KOPT-K1 (cell line): ENCODE results near the gene GAREM2.

ENCODE experiments used
- H3K27ac ChIP-seq: fragments of 200-600 bp; sonication (generic); 2 replicates; pipeline ENCODE4 v1.5.1; 2016; ENCODE audit warnings: antibody characterized with exemption, mild to moderate bottlenecking, low read depth, low read length; ENCODE audit not compliant: poor library complexity, severe bottlenecking
- H3K36me3 ChIP-seq: fragments of 200-600 bp; sonication (generic); 2 replicates; pipeline ENCODE4 v1.5.1; 2017; ENCODE audit warnings: antibody characterized with exemption, mild to moderate bottlenecking, low read length, moderate library complexity; ENCODE audit not compliant: insufficient read depth
- H3K9me3 ChIP-seq: fragments of 200-600 bp; sonication (generic); 2 replicates; pipeline ENCODE4 v1.5.1; 2017; ENCODE audit warnings: antibody characterized with exemption, low read length, mild to moderate bottlenecking; ENCODE audit not compliant: insufficient read depth, poor library complexity, severe bottlenecking

The GAREM2 gene

DNA sequence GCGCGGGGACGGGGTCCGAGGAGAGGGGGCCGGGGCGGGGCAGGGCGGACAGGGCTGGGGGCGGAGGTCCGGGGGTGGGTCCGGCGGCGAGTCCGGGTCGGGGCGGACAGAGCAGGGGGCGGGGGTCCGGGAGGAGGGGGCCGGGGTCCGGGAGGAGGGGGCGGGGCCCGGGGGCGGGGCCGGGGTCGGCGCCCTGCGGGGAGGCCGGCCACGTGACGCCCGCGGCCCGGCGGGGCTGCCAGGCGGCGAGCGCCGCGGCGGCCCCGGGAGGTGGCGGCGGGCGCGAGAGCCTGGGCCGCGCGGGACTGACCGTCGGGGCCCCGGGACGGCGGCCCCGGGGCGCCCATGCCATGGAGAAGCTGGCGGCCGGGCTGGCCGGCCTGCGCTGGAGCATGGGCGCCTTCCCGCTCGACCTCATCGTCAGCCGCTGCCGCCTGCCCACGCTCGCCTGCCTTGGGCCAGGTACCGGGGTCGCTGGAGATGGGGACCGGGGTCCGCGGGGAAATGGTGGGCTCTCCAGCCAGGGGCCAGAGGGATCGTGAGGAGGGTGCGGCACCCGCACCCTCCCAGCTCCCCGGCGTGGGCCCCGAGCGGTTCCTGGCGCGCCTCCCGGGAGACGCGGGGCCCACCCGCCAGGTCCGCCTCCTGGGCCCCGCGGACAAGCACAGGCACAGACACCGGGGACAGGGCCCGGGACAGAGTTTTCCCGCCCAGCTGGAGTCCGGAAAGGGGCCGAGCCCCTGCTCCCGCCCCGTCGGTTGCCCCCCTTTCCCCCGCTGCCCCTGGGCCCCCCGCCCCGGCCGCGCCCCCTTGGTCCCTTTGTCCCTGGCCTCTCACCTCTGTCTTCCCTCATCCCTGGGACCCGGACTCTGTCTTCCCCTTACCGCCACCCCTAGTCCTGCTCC is at the start of gene GAREM2:
GAREM2 (plus strand) TSS at position 218 of the 905 bp plus-strand sequence; CDS start at position 351, 133 bp downstream.
- no peak within 1 kb of the TSS for H3K27ac ChIP-seq
- H3K9me3 ChIP-seq, result no peaks in the 10 kb centered on the region
- H3K36me3 ChIP-seq, result no peaks in the 10 kb centered on the region

GRCh38 chr2:26123426-26123825 is 49.5 kb upstream of the GAREM2 start:
- H3K27ac ChIP-seq, result no peak overlapping the region
- no peaks in the 10 kb centered on the region for H3K9me3 ChIP-seq
- peaks cover 24% of the 10 kb centered on the region for H3K36me3 ChIP-seq

- peaks cover 35% of the 10 kb centered on the region for H3K36me3 ChIP-seq
- H3K9me3 ChIP-seq, result no peaks in the 10 kb centered on the region
- H3K27ac ChIP-seq, result no peak overlapping the region
These were observed 46.8 kb upstream of the GAREM2 start for GRCh38 chr2:26126074-26126473.

DNA sequence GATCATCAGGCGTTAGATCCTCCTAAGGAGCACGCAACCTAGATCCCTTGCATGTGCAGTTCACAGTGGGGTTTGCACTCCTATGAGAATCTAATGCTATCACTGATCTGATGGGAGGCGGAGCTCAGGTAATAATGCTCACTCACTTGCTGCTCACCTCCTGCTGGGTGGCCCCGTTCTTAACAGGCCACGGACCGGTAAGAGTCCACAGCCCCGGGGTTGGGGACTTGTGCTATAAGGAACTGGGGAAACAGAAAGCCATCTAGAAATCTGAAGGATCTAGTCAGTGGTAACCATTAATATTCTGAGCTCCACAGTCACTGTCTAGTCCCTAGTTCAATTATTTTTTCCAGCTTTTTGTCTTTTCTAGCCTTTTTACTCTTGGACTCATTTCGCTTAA is 44.7 kb upstream of the GAREM2 start:
- Histone ChIP-seq H3K9me3 (no peaks in the 10 kb centered on the region), H3K27ac (no peak overlapping the region), H3K36me3 (peaks cover 48% of the 10 kb centered on the region)

GRCh38 chr2:26130763-26131162 is 42.1 kb upstream of the GAREM2 start:
- peaks cover 69% of the 10 kb centered on the region for H3K36me3 ChIP-seq
- H3K9me3 ChIP-seq, result no peaks in the 10 kb centered on the region
- no peak overlapping the region for H3K27ac ChIP-seq

- no peak overlapping the region for H3K27ac ChIP-seq
- H3K9me3 ChIP-seq, result no peaks in the 10 kb centered on the region
These were observed 36.4 kb upstream of the GAREM2 start for GRCh38 chr2:26136451-26136850.

DNA sequence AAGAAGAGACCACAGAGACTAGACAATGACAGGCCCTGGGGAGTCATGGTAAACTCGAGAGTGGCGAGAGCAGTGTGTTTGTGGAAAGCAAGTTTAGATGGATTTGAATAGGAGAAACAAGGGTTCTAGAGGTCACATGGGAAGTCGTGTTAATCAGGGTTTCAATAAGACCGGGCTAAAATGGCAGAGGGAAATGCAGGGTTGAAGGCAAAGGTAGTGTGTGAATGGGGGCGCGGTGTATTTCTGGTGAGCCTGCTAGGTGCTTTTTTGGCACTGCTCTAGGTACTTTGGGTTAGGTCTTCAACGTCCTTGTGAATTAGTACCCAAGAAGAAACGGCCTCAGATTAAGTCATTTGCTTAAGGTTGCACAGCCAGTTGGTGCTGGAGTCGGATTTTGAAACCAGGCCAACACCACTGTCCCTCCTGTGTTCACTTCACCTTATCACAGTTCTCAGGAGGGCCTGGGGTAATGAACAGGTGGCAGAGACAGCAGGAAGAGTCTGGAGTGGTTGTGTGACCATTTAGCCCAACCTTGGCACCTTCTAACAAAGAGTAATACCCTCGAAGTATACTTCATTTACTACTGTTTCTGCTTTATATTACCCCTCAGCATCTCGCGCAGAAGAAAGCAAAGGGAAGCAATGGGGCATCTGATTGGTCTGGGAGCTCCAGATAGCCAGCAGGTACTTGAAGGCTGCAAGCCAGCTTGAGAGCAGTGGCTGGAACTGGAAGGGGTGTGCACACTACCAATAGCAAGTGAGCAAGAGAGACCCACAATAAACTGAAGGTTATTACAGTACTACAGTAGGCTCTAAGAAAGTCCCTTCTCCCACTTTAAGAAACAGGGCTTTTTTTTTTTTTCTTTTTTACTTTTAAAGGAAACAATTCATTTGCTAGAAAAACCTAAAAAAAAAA is 33.4 kb upstream of the GAREM2 start:
- Histone ChIP-seq H3K36me3 (peaks cover 30% of the 10 kb centered on the region), H3K9me3 (no peaks in the 10 kb centered on the region), H3K27ac (no peak overlapping the region)

More at GRCh38 chr2:26136451-26136850, 36.4 kb upstream of the GAREM2 start:
- H3K36me3 ChIP-seq, result peaks cover 56% of the 10 kb centered on the region

DNA sequence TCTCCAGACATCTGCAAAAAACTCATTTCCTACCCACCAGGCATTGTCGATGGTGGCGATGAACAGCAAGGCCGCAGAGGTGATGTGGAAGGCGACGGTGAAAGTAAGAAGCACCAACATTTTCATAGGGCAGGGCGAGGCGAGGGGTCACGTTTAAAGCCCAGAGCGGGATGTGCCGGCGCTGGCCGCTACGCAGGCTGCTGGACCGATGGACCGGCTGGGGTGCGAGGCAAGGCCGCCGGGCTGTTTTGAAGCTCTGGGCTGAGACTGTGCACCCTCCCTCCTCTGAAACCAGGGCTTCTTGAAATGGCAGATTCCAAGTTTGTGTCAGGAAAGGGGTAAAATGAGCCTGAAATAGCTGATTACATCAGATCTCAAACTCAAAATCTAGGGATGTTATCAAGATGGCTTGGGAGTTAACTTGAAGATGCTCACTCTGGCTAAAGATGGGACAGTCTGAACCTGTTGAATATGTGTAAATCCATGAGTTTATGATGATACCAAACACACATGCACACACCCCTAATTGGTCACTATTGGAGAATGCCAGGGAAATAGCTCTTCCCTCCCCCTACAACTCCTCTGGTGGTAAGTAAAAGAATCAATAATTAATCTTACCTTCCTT is 31.6 kb upstream of the GAREM2 start:
- Histone ChIP-seq H3K36me3 (peaks cover 15% of the 10 kb centered on the region), H3K9me3 (no peaks in the 10 kb centered on the region), H3K27ac (no peak overlapping the region)

DNA sequence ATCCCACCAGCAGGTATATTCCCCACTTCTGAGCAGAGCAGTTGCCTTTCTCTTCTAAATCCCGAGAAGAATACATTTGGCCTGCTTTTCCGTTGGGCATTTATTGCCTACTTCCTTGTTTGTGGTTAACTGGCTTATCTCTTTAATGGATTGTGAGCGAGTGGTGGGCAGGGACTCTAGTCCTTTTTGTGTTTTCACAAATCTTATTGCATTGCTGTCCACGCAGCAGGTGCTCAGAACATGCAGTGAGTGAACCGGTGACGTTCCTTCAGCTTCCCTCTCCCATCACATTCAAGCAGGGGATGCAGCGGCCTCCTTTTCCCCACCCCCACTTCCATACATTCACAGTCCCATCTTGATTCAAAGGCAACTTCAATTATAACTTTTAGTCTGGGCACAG is 28.9 kb upstream of the GAREM2 start:
- Histone ChIP-seq H3K27ac (no peak overlapping the region), H3K36me3 (no peaks in the 10 kb centered on the region)

DNA sequence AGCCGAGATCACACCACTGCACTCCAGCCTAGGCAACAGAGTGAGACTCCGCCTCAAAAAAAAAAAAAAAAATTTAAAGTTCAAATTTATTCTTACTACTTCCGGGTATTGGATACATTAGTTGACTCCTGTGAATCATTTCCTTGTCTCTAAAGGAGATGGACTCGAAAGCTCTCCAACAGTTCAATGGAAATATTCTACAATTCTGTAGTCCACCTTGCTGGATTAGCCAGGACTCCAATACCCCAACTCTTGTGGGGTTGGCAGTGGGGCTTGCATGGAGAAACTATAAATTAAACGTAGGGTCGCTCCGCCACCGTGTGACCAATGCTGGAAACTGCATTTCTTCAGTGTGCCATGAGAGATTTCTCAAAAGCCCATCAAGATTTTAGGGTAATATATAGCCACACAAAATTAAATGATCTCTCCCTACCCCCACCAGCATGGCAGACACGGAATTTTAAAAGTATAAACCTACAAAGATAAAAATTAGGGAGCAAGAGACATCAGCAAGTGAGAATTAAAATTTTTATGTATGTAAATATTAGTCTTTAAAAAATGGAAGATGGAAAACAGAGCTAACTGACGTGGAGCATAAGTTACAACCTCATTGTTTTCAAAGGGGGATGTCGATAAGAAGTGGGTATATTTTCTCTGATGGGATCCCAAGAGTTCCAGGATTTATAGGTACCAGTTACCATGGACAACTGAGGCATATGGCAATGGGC is 27.8 kb upstream of the GAREM2 start:
- Histone ChIP-seq H3K36me3 (no peaks in the 10 kb centered on the region), H3K27ac (no peak overlapping the region), H3K9me3 (no peaks in the 10 kb centered on the region)

More for the DNA sequence above, 28.9 kb upstream of the GAREM2 start:
- no peaks in the 10 kb centered on the region for H3K9me3 ChIP-seq

DNA sequence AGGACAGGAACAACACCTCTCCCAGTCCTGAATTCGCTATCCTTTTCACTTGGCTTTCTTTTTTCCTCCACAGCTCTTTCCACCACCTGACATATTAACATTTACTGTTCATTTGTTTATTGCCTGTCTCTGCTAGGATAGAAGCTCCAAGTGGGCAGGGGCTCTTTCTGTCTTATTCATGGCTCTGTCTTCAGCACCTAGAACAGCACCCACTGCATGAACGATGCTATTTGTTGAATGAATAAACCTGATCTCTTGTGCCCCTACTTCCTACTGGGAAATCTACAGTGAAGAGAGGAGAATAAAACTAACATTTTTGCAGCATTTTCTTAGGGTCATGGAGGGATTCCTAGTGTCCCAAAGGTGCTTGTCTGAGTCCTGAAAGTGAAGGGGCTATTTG is 24.4 kb upstream of the GAREM2 start:
- Histone ChIP-seq H3K9me3 (no peaks in the 10 kb centered on the region), H3K36me3 (no peaks in the 10 kb centered on the region), H3K27ac (no peak overlapping the region)

DNA sequence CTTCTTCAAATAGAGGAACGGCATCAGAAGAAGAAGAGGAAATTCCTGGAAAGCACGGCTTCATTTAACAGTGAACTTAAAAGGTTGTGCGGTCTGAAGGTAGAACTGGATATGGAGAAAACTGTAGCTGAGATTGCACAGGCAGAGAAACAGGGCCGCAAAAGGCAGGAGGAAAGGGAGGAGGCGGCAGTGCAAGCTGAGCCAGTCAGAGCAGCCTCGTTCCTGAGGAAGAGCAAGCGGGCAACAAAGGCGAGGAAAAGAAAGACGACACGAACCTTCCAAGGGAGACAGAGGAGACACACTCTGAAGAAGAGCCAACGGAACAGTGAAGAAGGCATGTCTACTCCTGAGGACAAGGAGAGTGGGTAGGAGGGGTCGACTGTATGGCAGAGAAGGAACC is 22.6 kb upstream of the GAREM2 start:
- Histone ChIP-seq H3K36me3 (no peaks in the 10 kb centered on the region), H3K9me3 (no peaks in the 10 kb centered on the region), H3K27ac (no peak overlapping the region)

- H3K27ac ChIP-seq, result no peak overlapping the region
- no peaks in the 10 kb centered on the region for H3K36me3 ChIP-seq
These were observed 15.3 kb upstream of the GAREM2 start for GRCh38 chr2:26157580-26157979.

DNA sequence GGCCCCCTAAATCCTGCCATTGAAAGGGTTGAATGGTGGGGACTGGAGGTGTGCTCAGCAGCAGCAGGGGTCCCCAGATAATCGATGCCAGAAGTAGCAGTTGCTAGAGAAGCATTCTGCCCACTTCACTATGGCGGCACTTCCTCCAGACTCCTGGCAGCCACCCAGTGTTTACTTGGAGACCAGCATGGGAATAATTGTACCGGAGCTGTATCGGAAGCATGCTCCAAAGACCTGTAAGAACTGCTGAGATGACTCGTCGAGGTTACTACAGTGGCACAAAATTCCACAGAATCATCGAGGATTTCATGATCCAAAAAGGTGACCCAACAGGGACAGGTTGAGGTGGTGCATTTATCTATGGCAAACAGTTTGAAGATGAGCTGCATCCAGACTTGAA is 11.0 kb upstream of the GAREM2 start:
- Histone ChIP-seq H3K9me3 (no peaks in the 10 kb centered on the region), H3K27ac (no peak overlapping the region), H3K36me3 (no peaks in the 10 kb centered on the region)

More at GRCh38 chr2:26157580-26157979, 15.3 kb upstream of the GAREM2 start:
- no peaks in the 10 kb centered on the region for H3K9me3 ChIP-seq
